8988T (cell line): Measurements from ENCODE around the gene E2F2.

Experiments used
- DNase-seq: peaks from one replicate; pipeline ENCODE4 v3.0.0; 2011

E2F2 gene

DNA sequence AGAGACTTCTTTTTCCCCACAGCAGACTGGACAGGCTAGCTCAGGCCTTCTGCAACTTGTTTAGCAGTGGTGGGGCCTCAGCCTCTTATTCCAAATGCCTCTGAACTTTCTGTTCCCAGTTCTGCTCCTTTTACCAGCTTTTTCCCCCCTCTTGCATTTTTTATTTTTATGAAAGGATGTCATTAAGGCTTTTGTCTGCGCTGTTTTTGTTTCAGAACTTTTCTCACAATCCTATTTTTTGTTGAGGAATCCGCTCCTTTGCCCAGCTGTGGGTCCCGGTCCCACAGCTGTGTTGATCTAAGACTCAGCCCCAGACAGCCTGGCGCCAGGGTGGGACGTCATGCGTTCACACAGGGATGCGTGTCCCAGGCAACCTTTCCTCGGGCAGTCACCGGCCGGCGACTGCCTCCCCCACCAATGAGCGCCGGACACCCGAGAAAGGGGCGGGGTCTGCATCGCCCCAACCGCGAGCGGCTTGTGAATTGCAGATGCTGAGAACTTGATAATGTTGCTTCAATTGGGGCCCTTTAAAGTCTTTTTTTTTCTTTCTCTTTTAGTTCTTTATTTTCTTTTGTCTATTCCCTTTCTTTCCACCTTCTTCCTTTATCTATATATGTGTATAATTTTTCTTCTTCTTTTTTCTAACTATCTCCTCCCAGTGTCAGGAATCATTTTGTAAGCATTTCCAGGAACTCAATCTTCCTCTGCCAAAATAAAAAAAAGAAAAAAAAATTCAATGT lies 31.3 kb upstream of the E2F2 start:
- DNase-seq, result peak; percentile 85

GRCh38 chr1:23561813-23562100 lies 30.7 kb upstream of the E2F2 start:
- DNase-seq, result no peak

GRCh38 chr1:23561076-23561812 lies 30.2 kb upstream of the E2F2 start:
- DNase-seq, result no peak

DNA sequence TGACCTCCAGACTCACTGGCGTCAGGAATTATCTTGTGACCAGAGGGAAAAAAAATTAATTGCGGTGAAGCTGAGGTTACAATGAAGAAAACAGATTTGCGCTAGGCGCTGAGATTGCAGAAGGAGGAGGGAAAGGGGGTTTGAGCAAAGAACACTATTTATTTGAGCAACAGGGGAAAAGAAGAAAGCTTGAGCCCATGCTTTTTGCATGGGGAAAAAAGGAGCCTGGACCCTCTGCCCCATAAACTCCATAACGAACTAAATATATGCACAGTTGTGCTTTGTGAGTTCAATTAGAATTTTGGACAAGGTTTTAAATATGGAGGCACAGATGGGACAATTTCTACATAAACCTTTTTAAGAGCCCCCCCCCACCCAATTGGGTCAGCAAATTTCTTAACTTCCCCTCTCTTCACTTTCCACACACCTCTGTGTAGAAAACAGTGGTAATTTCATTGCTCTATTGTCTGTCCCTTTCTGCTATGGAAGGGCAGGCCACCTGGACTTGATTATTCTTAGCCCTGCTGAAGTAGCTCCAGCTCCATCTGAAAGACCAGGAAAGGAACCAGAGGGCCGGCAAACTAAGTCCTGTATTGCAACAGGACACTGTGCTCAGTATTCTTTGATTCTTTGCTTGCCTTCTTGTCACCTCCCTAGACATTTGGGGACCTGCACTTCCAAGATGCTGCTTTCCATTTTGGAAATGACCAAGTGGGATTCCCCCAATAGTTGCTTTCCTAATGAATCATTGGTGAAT lies 29.1 kb upstream of the E2F2 start:
- DNase-seq, result no peak

DNA sequence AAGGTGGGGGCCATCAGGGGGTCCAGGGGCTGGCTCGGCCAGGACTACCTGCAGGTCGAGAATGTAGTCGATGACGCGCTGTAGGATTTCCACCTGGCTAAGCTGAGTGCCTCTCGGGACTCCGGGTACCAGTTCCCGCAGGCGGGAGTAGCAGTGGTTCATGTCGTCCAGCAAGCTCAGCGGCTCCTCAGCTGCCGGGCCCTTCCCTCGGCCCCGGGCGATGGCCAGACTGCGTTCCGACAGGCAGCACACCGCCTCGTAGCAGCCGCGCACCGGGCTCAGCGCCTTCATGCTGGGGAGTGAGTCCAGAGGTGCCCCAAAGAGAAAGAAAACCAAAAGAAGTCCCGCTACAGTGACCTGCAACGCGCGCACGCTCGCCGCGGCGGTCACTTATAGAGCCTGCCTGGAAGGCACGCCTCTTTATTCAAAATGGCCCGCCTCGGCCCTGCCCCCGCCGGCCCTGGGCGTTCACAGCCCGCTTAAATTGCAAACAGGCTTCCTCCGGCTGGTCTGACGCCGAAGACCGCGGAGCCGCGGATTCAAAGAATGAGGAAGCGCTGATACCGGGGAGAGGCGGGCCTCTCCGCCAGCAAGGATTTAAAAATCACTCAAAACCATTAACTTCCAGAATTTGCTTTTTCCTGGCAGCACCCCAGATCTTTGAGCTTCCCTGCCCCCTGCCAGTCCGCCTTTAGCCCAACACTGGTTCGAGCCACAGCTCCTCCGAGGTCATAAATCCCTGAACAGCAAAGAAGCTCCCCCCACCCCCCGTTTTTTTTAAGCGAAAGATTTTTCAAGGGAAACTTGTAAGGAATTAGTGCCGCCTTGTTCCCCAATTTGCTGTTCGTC lies 28.3 kb upstream of the E2F2 start, which contains the start of gene ID3:
ID3 (minus strand) TSS at position 366 of the 849 bp plus-strand sequence; CDS start at position 291, 75 bp downstream.
- DNase-seq, result peak; percentile 66

GRCh38 chr1:23558872-23559135 lies 27.8 kb upstream of the E2F2 start:
- DNase-seq, result no peak

GRCh38 chr1:23558140-23558871 lies 27.3 kb upstream of the E2F2 start:
- no peak for DNase-seq

DNA sequence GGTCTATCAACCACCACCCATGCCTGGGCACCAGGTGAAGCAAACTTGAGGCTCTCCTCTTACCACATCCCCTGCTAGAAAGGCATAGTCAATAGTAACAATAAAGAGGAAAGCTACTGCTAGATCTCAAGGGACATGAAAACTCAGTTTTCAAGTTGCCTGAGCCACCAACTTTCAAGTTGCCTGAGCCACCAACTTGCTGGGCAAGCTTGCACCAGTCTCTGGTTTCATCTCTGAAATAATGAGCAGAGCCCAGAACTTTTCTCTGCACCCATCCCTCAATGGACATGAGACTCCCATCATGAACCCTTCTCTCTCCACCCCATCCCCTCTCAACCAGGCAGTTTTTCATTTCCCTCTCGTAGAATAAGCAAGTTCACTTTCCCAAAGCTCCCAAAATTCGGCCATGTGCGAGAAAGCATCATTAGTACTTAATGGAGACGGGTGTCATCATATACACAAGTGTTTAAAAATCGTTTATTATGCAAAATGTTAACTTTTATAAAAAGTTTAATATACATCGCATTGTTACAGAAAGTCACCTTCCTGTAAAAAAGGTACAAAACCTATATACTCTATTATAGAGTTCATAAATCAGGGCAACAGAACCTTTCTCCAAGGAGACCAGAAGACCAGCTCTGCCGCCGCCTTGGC lies 26.6 kb upstream of the E2F2 start:
- DNase-seq, result no peak

DNA sequence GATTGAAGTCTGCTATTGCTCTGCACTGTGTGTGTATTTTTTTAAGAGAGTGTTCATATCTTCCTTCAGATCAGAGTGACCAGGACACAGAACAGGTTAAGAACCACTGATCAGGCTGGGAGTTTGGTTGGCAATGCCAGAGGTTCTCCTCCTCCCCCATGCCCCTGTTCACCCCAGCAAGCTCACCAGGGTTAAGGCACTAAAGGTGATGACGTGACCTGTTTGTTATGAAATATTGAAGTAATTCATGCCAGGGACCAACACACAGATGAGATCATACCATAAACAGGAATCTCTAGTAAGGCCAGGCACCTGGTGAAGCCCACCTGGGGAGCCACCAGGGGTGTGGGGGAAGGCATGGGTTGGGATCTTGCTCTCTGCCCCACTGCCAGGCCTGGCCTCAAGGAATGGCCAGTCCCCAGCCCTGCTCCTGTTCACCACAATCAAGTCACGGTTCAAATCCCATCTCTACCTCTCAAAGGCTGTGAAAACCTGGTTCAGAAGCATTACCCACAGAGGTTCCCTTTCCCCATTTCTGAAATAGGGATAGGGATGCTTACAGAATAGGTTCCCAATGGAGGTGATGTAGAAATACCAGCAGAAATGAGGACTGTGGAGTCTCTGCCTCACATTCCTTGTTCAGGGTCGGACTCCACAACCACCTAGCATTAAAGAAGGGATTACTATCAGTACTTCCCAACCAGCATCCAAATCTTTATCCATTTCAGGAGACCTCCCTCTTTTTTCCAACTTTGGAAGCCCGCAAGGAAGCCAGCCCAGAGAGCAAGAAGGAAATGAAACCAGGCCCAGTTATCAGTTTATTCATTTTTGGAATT lies 25.8 kb upstream of the E2F2 start:
- no peak for DNase-seq

GRCh38 chr1:23555986-23556634 lies 25.1 kb upstream of the E2F2 start:
- no peak for DNase-seq

DNA sequence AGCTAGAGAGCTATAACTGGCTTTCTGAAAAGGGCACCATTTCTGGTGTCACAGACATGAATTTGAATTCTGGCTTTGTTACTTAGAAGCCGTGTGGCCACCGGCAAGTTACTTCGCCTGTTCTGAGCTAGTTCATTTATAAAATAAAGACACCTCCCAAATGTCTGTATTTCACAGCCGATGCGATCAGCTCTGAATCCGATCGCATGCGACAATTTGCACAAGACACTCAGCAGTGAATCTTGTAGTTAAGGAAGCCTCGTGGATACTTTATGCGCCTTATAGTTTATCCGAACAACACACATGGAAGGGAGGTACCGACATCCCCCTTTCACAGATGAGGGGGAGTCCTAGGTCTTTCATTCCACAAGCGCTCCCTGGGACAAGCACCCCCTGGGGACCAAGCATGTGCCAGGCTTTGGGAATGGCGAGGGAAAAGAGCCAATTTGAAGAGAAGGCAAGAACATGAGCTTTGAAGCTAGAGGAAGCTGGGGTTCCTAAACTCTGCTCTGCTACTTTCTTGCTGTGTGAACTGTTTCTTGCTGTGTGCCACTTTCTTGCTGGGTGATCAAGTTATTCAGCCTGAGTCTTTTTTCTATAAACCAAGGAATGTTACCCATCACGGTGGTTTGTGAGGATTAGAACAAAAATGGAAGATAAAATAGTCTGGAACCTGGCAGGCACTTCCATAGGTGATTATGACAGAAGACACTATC lies 24.4 kb upstream of the E2F2 start:
- DNase-seq, result no peak

- DNase-seq, result peak; percentile 81
Observed at GRCh38 chr1:23554481-23555269, 23.6 kb upstream of the E2F2 start.

DNA sequence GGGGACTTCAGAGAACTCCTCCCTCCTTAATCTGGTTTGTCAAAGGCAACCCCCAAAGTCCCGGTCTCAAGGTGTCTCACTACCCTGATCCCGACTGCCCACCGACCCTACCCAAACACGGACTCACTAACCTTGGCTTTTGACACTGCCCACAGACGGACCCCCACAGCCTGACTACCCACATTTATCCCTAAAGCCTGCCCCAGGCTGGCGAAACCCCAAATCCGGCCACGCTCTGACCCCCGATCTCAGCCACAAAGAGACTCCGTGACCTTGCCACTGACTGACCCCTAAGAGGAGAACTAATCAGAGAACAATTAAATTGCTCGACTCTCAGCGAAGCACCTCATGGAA lies 23.1 kb upstream of the E2F2 start:
- DNase-seq, result no peak

- DNase-seq, result no peak
Observed at GRCh38 chr1:23553231-23554126, 22.4 kb upstream of the E2F2 start.

- no peak for DNase-seq
Observed at GRCh38 chr1:23551849-23552248, 20.8 kb upstream of the E2F2 start.

- DNase-seq, result no peak
Observed at GRCh38 chr1:23548704-23549143, 17.7 kb upstream of the E2F2 start.

GRCh38 chr1:23546897-23547584 lies 16.0 kb upstream of the E2F2 start:
- DNase-seq, result no peak
